Esophagus muscularis mucosa (tissue), 3 donors: ENCODE data around the gene UGT2B17.

Source experiments
- POLR2A ChIP-seq: fragments of 450-650 bp; IDR thresholded peaks from one replicate; pipeline ENCODE4 v1.6.1; 2017; ENCODE audit warnings: antibody characterized with exemption, moderate library complexity, mild to moderate bottlenecking, low read depth
- TF ChIP-seq, protein P1 (sequence below), 3 experiments: fragments of 200-600 bp in 2 of 3; fragments of 450-650 bp in 1 of 3; sonication (generic) in 2 of 3; IDR thresholded peaks; one replicate each; pipeline ENCODE4 v1.5.1; 2017 to 2019; ENCODE audit warnings: antibody characterized with exemption in 3 of 3, mild to moderate bottlenecking in 2 of 3, moderate library complexity in 1 of 3

DNA sequence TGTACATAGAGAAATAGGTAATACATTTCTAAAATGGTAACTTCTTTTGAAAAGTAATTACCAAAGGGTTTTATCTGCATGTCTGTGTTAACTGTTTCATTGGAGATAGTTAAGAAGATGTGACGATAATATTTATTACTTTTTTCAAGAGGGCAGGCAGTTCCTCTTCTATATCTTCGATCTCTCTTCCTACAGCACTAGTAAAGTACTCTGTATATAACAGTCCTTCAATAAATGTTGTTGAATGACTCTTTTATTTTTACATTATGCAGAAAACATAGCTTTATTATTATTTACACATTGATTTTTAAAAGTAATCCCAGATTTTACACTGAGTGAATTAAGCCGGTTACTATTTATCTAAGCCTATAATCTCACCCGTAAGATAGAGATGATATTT, 77.1 kb downstream of the UGT2B17 start:
- TF ChIP-seq, protein P1, sequence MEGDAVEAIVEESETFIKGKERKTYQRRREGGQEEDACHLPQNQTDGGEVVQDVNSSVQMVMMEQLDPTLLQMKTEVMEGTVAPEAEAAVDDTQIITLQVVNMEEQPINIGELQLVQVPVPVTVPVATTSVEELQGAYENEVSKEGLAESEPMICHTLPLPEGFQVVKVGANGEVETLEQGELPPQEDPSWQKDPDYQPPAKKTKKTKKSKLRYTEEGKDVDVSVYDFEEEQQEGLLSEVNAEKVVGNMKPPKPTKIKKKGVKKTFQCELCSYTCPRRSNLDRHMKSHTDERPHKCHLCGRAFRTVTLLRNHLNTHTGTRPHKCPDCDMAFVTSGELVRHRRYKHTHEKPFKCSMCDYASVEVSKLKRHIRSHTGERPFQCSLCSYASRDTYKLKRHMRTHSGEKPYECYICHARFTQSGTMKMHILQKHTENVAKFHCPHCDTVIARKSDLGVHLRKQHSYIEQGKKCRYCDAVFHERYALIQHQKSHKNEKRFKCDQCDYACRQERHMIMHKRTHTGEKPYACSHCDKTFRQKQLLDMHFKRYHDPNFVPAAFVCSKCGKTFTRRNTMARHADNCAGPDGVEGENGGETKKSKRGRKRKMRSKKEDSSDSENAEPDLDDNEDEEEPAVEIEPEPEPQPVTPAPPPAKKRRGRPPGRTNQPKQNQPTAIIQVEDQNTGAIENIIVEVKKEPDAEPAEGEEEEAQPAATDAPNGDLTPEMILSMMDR (IDR thresholded peaks at IDR 0.05) = no peak
- TF ChIP-seq POLR2A = no peak
